Esophagus squamous epithelium (tissue), 5 donors: ENCODE measurements around the gene SH3PXD2A. TPM values are rescaled to one million over a fixed set of nuclear protein-coding genes. Genes with fewer than 3 reads are reported as not detected.
"Not testable (repeated sequence)": the region's sequence is repeated elsewhere in the genome, so short reads cannot be mapped to it uniquely, and the experiment has no call there.

ENCODE experiments used
- DNase-seq: peaks from one replicate; lab custom pipeline; 2025; lab: John Stamatoyannopoulos, UW
- H3K27ac ChIP-seq, 4 donors: fragments of 200-600 bp; sonication (generic); one replicate each; pipeline ENCODE4 v1.5.1; 2016 to 2019; ENCODE audit warnings: mild to moderate bottlenecking in 1 of 4
- H3K27me3 ChIP-seq, 4 donors: fragments of 200-600 bp; sonication (generic); 1 replicate in 3 of 4; 2 replicates in 1 of 4; pipeline versions ENCODE4 v1.5.1 to v1.6.0; 2017 to 2021; ENCODE audit warnings: antibody characterized with exemption in 1 of 4
- H3K36me3 ChIP-seq, 3 donors: fragments of 200-600 bp; sonication (generic); one replicate each; pipeline ENCODE4 v1.5.1; 2016 to 2019
- H3K4me1 ChIP-seq, 3 donors: fragments of 200-600 bp; sonication (generic); one replicate each; pipeline ENCODE4 v1.5.1; 2017 to 2019
- H3K4me3 ChIP-seq, 4 donors: fragments of 200-600 bp; sonication (generic); 1 replicate in 3 of 4; 2 replicates in 1 of 4; pipeline ENCODE4 v1.5.1; 2016 to 2019; ENCODE audit warnings: mild to moderate bottlenecking in 2 of 4, moderate library complexity in 1 of 4
- H3K9me3 ChIP-seq, 3 donors: fragments of 200-600 bp; sonication (generic); one replicate each; pipeline ENCODE4 v1.5.1; 2016 to 2019
- CTCF ChIP-seq, 6 experiments: fragments of 450-650 bp in 4 of 6; fragments of 200-600 bp in 2 of 6; sonication (generic) in 2 of 6; IDR thresholded peaks; one replicate each; pipeline ENCODE4 v1.5.1; 2016 to 2019; ENCODE audit warnings: antibody characterized with exemption in 6 of 6, mild to moderate bottlenecking in 4 of 6, moderate library complexity in 4 of 6
- POLR2A ChIP-seq, 4 donors: fragments of 450-650 bp; IDR thresholded peaks; one replicate each; pipeline ENCODE4 v1.6.1; 2017; ENCODE audit warnings: antibody characterized with exemption in 4 of 4, mild to moderate bottlenecking in 4 of 4, moderate library complexity in 3 of 4
- WGBS, 2 donors: methylation state at CpG; one replicate each; pipeline ENCODE4 v1.1.5; 2018; 5-methylcytosine and 5-hydroxymethylcytosine counted together
- intact Hi-C: fragments of 100-400 bp; cut with DNase I; formaldehyde crosslinking; loops from one replicate; pipeline ENCODE4 v1.15.0; 2022
- total RNA-seq, 4 donors: library from RNA; depleted of rRNA; stranded (reverse); fragments of >200 nt; gene quantifications; one replicate each; pipeline ENCODE4 v1.1.0, GENCODE V29; 2016
- donor health status: DM: yes; HTN: yes; CAD: no.

Gene SH3PXD2A
- total RNA-seq, 4 donors from 2014 or later = 25.1 to 57.8 (median 42.7) TPM

DNA sequence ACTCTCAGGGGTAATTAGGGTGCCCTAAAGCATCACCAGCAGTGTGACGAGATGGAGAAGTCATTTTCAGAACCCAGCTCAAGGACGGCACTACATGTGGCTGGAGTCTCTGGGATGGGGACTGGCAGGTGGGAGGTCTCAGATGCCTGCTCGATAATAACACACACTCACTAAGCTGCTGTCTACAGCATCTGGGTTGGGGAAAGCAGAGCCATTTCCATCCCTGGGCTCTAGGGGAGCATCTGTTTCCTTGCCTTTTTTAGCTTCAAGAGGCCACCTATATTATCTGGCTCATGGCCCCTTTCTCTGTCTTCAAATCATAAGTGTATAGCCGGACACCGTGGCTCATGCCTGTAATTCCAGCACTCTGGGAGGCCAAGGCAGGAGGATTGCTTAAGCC is 79.6 kb downstream of the SH3PXD2A start:
- no peak for TF ChIP-seq POLR2A (IDR thresholded peaks at IDR 0.05)
- no peak for TF ChIP-seq CTCF (IDR thresholded peaks at IDR 0.05)
- Histone ChIP-seq H3K4me3 (no peak overlapping the region), H3K4me1 (peaks cover 48 to 74% (median 49%) of the 10 kb centered on the region in 3 donors), H3K27ac (peak overlapping the region in 3 of 4 donors; percentile 7 to 56 (median 48)), H3K9me3 (no peaks in the 10 kb centered on the region), H3K36me3 (no peaks in the 10 kb centered on the region), H3K27me3 (no peaks in the 10 kb centered on the region)
- no peak for DNase-seq
- 90 to 91% methylated on average over 3 to 4 of the region's 5 CpGs for WGBS, 2 donors
- intact Hi-C loops = loop anchor here (5.0 kb wide), 1 partner anchor 33 kb away; no protein-coding TSS in a partner anchor

GRCh38 chr10:103772846-103773245 is 82.5 kb downstream of the SH3PXD2A start:
- DNase-seq, H3K27me3 ChIP-seq, H3K9me3 ChIP-seq, H3K36me3 ChIP-seq, intact Hi-C loops: not testable (repeated sequence)
- WGBS, 2 donors = 49 to 50% methylated on average over 12 to 13 of the region's 13 CpGs
- Histone ChIP-seq H3K27ac (peak overlapping the region; percentile 93 to 96 (median 94)), H3K4me3 (peak overlapping the region in 3 of 4 donors; percentile 46 to 67 (median 47)), H3K4me1 (peaks cover 23 to 74% (median 27%) of the 10 kb centered on the region in 3 donors)

GRCh38 chr10:103772096-103772845 is 83.1 kb downstream of the SH3PXD2A start:
- TF ChIP-seq POLR2A (IDR thresholded peaks at IDR 0.05) (peak in 2 of 4 donors; percentile 43 to 51), CTCF (IDR thresholded peaks at IDR 0.05) (no peak)
- H3K27me3 ChIP-seq = no peaks in the 10 kb centered on the region
- peak overlapping the region; percentile 93 to 96 (median 94) for H3K27ac ChIP-seq
- peak overlapping the region; percentile 23 to 67 (median 46) for H3K4me3 ChIP-seq
- peak; percentile 44 for DNase-seq
- H3K4me1 ChIP-seq = peaks cover 20 to 74% (median 25%) of the 10 kb centered on the region in 3 donors
- H3K9me3 ChIP-seq = no peaks in the 10 kb centered on the region
- 1 to 2% methylated on average over 7 to 15 of the region's 28 CpGs for WGBS, 2 donors
- intact Hi-C loops = no loop called here
- H3K36me3 ChIP-seq = no peaks in the 10 kb centered on the region

- H3K27ac ChIP-seq = peak overlapping the region in 3 of 4 donors; percentile 10 to 96 (median 73)
- TF ChIP-seq POLR2A (IDR thresholded peaks at IDR 0.05) = no peak
- no peak for TF ChIP-seq CTCF (IDR thresholded peaks at IDR 0.05)
- H3K4me3 ChIP-seq = no peak overlapping the region
- H3K4me1 ChIP-seq = peaks cover 33 to 87% (median 35%) of the 10 kb centered on the region in 3 donors
- no peaks in the 10 kb centered on the region for H3K27me3 ChIP-seq
- intact Hi-C loops = no loop called here
- H3K36me3 ChIP-seq = peaks cover 0 to 18% (median 8%) of the 10 kb centered on the region in 3 donors
- DNase-seq = no peak
- 84 to 100% methylated on average over 1 to 2 of the region's 2 CpGs for WGBS, 2 donors
- no peaks in the 10 kb centered on the region for H3K9me3 ChIP-seq
Measured at GRCh38 chr10:103770139-103770538, 85.2 kb downstream of the SH3PXD2A start.

- H3K4me3 ChIP-seq = no peak overlapping the region
- peaks cover 0 to 28% (median 8%) of the 10 kb centered on the region in 3 donors for H3K36me3 ChIP-seq
- intact Hi-C loops = no loop called here
- H3K27me3 ChIP-seq = no peaks in the 10 kb centered on the region
- peaks cover 33 to 97% (median 39%) of the 10 kb centered on the region in 3 donors for H3K4me1 ChIP-seq
- 80 to 81% methylated on average over 10 of the region's 10 CpGs for WGBS, 2 donors
- DNase-seq = no peak
- peak overlapping the region in 3 of 4 donors; percentile 27 to 96 (median 53) for H3K27ac ChIP-seq
- H3K9me3 ChIP-seq = no peaks in the 10 kb centered on the region
- TF ChIP-seq POLR2A (IDR thresholded peaks at IDR 0.05) = no peak
- no peak for TF ChIP-seq CTCF (IDR thresholded peaks at IDR 0.05)
Measured at GRCh38 chr10:103769176-103769575, 86.2 kb downstream of the SH3PXD2A start.
